Measurements from ENCODE around the gene SLC13A3. TPM values are rescaled to one million over a fixed set of nuclear protein-coding genes. Genes with fewer than 3 reads are reported as not detected.
A peak's percentile ranks its signal among the peaks of the same experiment; 100 is the strongest.

The SLC13A3 gene
- total RNA-seq, 1 donor from 2014 or later: 5.5 TPM

GRCh38 chr20:46523696-46524328 is 127.4 kb downstream of the SLC13A3 start:
- TF ChIP-seq CTCF (IDR thresholded peaks at IDR 0.05; ENCODE audit: insufficient read depth, low read length, severe bottlenecking): no peak
- peak; percentile 15 for DNase-seq (ENCODE audit: low read depth)
- peaks cover 1% of the 10 kb centered on the region for H3K27me3 ChIP-seq (ENCODE audit: control insufficient read depth, insufficient read depth, low read length)

DNA sequence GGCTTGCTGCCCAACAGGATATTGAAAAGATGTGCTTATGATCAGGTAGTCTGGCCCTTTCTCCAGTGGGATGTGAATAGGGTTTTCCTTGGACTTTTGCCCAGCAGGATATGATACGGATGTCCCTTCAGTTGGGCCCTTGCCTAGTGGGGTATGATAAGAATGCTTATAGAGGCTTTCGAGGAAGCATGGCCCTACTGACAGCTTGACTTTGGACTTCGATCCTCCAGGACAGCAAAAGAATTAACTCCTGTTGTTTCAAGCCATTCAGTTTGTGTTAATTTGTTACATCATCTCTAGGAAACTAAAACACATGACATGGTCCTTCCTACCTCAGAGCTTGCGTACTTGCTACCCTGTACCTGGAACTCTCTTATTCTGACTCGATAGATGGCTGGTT is 128.2 kb downstream of the SLC13A3 start:
- no peaks in the 10 kb centered on the region for H3K36me3 ChIP-seq (ENCODE audit: control insufficient read depth, insufficient read depth, low read length)
- peaks cover 1% of the 10 kb centered on the region for H3K27me3 ChIP-seq (ENCODE audit: control insufficient read depth, insufficient read depth, low read length)
- FAIRE-seq (no peak), DNase-seq (ENCODE audit: low read depth) (no peak)
- TF ChIP-seq CTCF (IDR thresholded peaks at IDR 0.05; ENCODE audit: insufficient read depth, low read length, severe bottlenecking): no peak
- no peak overlapping the region for H3K4me3 ChIP-seq (ENCODE audit: low read depth, low read length)

More at GRCh38 chr20:46523696-46524328, 127.4 kb downstream of the SLC13A3 start:
- Histone ChIP-seq H3K36me3 (ENCODE audit: control insufficient read depth, insufficient read depth, low read length) (no peaks in the 10 kb centered on the region), H3K4me3 (ENCODE audit: low read depth, low read length) (no peak overlapping the region)
- no peak for FAIRE-seq

DNA sequence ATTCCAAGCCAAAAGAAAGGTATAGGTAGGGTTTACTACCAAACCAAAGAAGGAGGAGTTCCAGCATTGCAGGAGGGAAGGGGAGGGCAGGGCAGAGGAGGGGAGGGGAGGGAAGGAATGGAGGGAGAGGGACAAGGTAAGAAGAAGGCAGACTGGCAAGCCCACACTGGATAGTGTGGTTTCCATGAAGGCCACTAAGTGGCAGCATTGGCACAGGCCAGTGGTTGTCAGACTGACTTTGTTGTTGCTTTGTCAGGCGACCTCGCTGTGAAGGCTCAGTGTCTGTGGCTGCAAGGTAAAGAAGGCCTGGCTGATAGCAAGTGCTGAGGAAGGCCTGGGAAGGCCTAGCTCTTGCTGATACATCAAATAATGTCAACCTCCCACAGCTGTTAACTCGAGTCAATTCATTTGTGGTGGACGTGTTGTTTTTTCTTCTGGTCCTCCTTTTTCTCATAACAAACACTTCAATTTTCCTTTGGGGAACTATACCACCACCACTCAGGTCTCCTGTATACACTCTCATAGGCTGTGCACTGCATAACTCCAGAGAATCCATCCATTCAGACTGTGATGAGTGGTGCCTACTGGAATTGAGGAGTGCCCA is 130.2 kb downstream of the SLC13A3 start:
- peak; percentile 98 for TF ChIP-seq CTCF (IDR thresholded peaks at IDR 0.05; ENCODE audit: insufficient read depth, low read length, severe bottlenecking)
- Histone ChIP-seq H3K27me3 (ENCODE audit: control insufficient read depth, insufficient read depth, low read length) (no peaks in the 10 kb centered on the region), H3K36me3 (ENCODE audit: control insufficient read depth, insufficient read depth, low read length) (no peaks in the 10 kb centered on the region), H3K4me3 (ENCODE audit: low read depth, low read length) (no peak overlapping the region)
- FAIRE-seq (peak; percentile 62), DNase-seq (ENCODE audit: low read depth) (peak; percentile 59)

DNA sequence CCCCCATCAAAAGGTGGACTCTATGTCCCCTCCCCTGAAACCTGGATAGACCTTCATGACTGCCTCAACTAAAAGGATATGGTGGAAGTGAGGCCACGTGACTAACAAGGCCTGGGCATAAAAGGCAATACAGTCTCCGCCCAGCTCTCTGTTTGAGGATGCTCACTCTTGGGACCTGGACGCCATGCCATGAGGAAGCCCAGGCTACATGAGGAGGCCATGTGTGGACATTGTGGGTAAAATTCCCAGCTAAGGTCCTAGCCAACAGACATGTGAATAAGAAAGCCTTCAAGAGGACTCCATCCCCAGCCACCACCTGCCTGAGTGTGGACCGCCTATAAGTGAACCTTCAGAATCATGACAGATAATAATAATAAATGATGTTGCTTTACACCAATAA is 130.7 kb downstream of the SLC13A3 start:
- TF ChIP-seq CTCF (IDR thresholded peaks at IDR 0.05; ENCODE audit: insufficient read depth, low read length, severe bottlenecking): no peak
- FAIRE-seq (no peak), DNase-seq (ENCODE audit: low read depth) (no peak)
- H3K36me3 ChIP-seq (ENCODE audit: control insufficient read depth, insufficient read depth, low read length): no peaks in the 10 kb centered on the region
- H3K27me3 ChIP-seq (ENCODE audit: control insufficient read depth, insufficient read depth, low read length): no peaks in the 10 kb centered on the region
- no peak overlapping the region for H3K4me3 ChIP-seq (ENCODE audit: low read depth, low read length)

DNA sequence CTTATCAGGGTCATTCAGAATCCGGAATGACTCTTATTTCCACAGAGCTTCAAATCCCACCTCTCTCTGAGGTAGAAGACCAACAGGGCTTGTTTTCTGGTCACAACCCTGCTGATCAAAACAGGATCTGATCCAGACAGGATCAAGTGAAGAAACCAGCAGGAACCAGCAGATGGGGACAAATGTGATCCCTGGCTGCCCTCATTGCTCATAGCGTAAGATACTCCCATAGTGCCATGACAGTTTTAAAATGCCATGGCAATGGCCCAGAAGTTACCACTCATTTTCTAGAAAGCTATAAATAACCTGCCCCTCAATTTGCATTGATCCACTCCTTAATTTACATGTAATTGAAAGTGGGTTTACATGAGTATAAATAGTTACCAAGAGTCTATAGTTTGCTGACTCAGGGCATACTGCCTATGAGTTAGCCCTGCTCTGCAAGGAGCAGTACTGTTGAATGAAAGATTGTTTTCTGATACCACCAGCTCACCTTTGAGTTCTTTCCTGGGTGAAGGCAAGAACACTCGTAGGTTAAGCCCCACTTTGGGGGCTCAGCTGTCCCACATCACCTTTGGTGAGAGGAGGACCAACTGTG is 131.7 kb downstream of the SLC13A3 start:
- no peaks in the 10 kb centered on the region for H3K36me3 ChIP-seq (ENCODE audit: control insufficient read depth, insufficient read depth, low read length)
- no peaks in the 10 kb centered on the region for H3K27me3 ChIP-seq (ENCODE audit: control insufficient read depth, insufficient read depth, low read length)

More for the DNA sequence above, 131.7 kb downstream of the SLC13A3 start:
- DNase-seq (ENCODE audit: low read depth) (no peak), FAIRE-seq (no peak)
- no peak overlapping the region for H3K4me3 ChIP-seq (ENCODE audit: low read depth, low read length)
- TF ChIP-seq CTCF (IDR thresholded peaks at IDR 0.05; ENCODE audit: insufficient read depth, low read length, severe bottlenecking): no peak

All from bronchial epithelial cell (primary cell).